Right cardiac atrium (tissue), 5 donors: ENCODE results near the gene SLIT3. TPM values are rescaled to one million over a fixed set of nuclear protein-coding genes. Genes with fewer than 3 reads are reported as not detected.
A peak's percentile ranks its signal among the peaks of the same experiment; 100 is the strongest.

Experiments used
- ATAC-seq, 2 donors: fragments of 200-7000 bp; cut with Tn5 transposase; one replicate each; pipeline versions ENCODE4 v1.8.0 to v1.9.1; 2020; ENCODE audit warnings: moderate library complexity in 2 of 2, mild to moderate bottlenecking in 1 of 2
- DNase-seq, 3 donors: peaks; one replicate each; pipeline ENCODE4 v3.0.0-alpha.2; 2020
- H3K27ac ChIP-seq: one replicate; pipeline ENCODE4 v1.5.1; 2013; ENCODE audit warnings: mild to moderate bottlenecking, low read length, control low read depth, moderate library complexity
- H3K27me3 ChIP-seq: one replicate; pipeline ENCODE4 v1.6.1; 2013; ENCODE audit not compliant: control insufficient read depth, insufficient read depth
- H3K4me1 ChIP-seq: one replicate; pipeline ENCODE4 v1.6.1; 2013; ENCODE audit warnings: low read length; ENCODE audit not compliant: control insufficient read depth, insufficient read depth
- H3K4me3 ChIP-seq: one replicate; pipeline ENCODE4 v1.5.1; 2013; ENCODE audit warnings: low read length, control low read depth
- H3K9me3 ChIP-seq: one replicate; pipeline ENCODE4 v1.6.1; 2013; ENCODE audit warnings: low read length; ENCODE audit not compliant: control insufficient read depth
- WGBS: extraction: QIAGEN DNeasy Blood & Tissue Kit; methylation state at CpG from one replicate; pipeline ENCODE4 v1.1.7; 2013; 5-methylcytosine and 5-hydroxymethylcytosine counted together
- intact Hi-C, 4 donors: fragments of 100-400 bp; cut with DNase I; formaldehyde crosslinking; loops; one replicate each; pipeline versions ENCODE4 v1.11.0 to v1.14.0; 2022 to 2023
- polyA plus RNA-seq: library from polyadenylated mRNA; stranded (reverse); fragments of 200-250 nt; gene quantifications from one replicate; pipeline ENCODE4 v1.2.3, GENCODE V29; 2013
- total RNA-seq, 4 donors: library from RNA; stranded (reverse); fragmentation: NEBNext Ultra II Directional; extraction: Animal tissue kit (Norgen Biotek cat#: 25700); gene quantifications; one replicate each; pipeline ENCODE4 v1.2.1, GENCODE V29; 2021
- donor health status: healthy with polysubstance abuse.
- donor health status: DM: no; HTN: yes; CAD: no.
- donor health status: DM: no; HTN: no; CAD: no.
- donor health status: DM: no; HTN: yes; CAD: no; lungs with severe emphysema.
- donor health status: DM: yes; HTN: yes; CAD: no.

The SLIT3 gene
- total and polyA plus RNA-seq, 5 donors, result 32.9 to 188 (median 109) TPM

GRCh38 chr5:169331292-169331852, 30.4 kb upstream of the SLIT3 start:
- intact Hi-C loops, result no loop called here
- ATAC-seq (no peak), DNase-seq (no peak)
- H3K4me1 ChIP-seq, result peaks cover 3% of the 10 kb centered on the region
- H3K4me3 ChIP-seq, result no peak overlapping the region
- H3K27me3 ChIP-seq, result no peaks in the 10 kb centered on the region
- no peak overlapping the region for H3K27ac ChIP-seq
- WGBS, result 48% methylated on average over 4 of the region's 4 CpGs
- H3K9me3 ChIP-seq, result no peaks in the 10 kb centered on the region

GRCh38 chr5:169328401-169328800, 27.5 kb upstream of the SLIT3 start:
- 85% methylated on average over 5 of the region's 5 CpGs for WGBS
- Histone ChIP-seq H3K27me3 (no peaks in the 10 kb centered on the region), H3K4me3 (no peak overlapping the region), H3K27ac (no peak overlapping the region), H3K9me3 (no peaks in the 10 kb centered on the region), H3K4me1 (no peaks in the 10 kb centered on the region)
- ATAC-seq (no peak), DNase-seq (no peak)
- intact Hi-C loops, result no loop called here

- ATAC-seq, result no peak
- Histone ChIP-seq H3K27me3 (no peaks in the 10 kb centered on the region), H3K27ac (no peak overlapping the region), H3K4me3 (no peak overlapping the region), H3K4me1 (no peaks in the 10 kb centered on the region), H3K9me3 (no peaks in the 10 kb centered on the region)
- intact Hi-C loops, result no loop called here
- 72% methylated on average over 2 of the region's 2 CpGs for WGBS
- DNase-seq, result no peak
Observed at GRCh38 chr5:169325273-169325672, 24.3 kb upstream of the SLIT3 start.

GRCh38 chr5:169318556-169318955, 17.6 kb upstream of the SLIT3 start:
- DNase-seq (no peak), ATAC-seq (no peak)
- no peaks in the 10 kb centered on the region for H3K27me3 ChIP-seq
- 88% methylated on average over 2 of the region's 2 CpGs for WGBS
- no peak overlapping the region for H3K4me3 ChIP-seq
- no peak overlapping the region for H3K27ac ChIP-seq
- intact Hi-C loops, result no loop called here
- H3K9me3 ChIP-seq, result no peaks in the 10 kb centered on the region
- H3K4me1 ChIP-seq, result no peaks in the 10 kb centered on the region

GRCh38 chr5:169307646-169308045, 6.7 kb upstream of the SLIT3 start:
- Histone ChIP-seq H3K4me3 (no peak overlapping the region), H3K27me3 (no peaks in the 10 kb centered on the region), H3K4me1 (no peaks in the 10 kb centered on the region), H3K9me3 (no peaks in the 10 kb centered on the region), H3K27ac (no peak overlapping the region)
- intact Hi-C loops, result loop anchor here in 1 of 4 donors (10.0 kb wide), 1 partner anchor 237 kb away; no protein-coding TSS in a partner anchor
- WGBS, result 38% methylated on average over 2 of the region's 2 CpGs
- ATAC-seq, result no peak
- DNase-seq, result no peak

- no peaks in the 10 kb centered on the region for H3K27me3 ChIP-seq
- ATAC-seq (no peak), DNase-seq (no peak)
- H3K4me1 ChIP-seq, result peaks cover 4% of the 10 kb centered on the region
- intact Hi-C loops, result loop anchor here in 1 of 4 donors (2.0 to 10.0 kb wide), 2 partner anchors 57 to 239 kb away; no protein-coding TSS in a partner anchor
- H3K4me3 ChIP-seq, result no peak overlapping the region
- 87% methylated on average over 4 of the region's 4 CpGs for WGBS
- no peak overlapping the region for H3K27ac ChIP-seq
- no peaks in the 10 kb centered on the region for H3K9me3 ChIP-seq
Observed at GRCh38 chr5:169305366-169305765, 4.4 kb upstream of the SLIT3 start.

- intact Hi-C loops, result loop anchor here (2.0 to 10.0 kb wide), 5 partner anchors 55 to 622 kb away; no protein-coding TSS in a partner anchor
- Histone ChIP-seq H3K4me1 (peaks cover 4% of the 10 kb centered on the region), H3K27ac (no peak overlapping the region), H3K27me3 (no peaks in the 10 kb centered on the region), H3K9me3 (no peaks in the 10 kb centered on the region), H3K4me3 (no peak overlapping the region)
- 80% methylated on average over 1 of the region's 1 CpG for WGBS
- ATAC-seq (no peak), DNase-seq (no peak)
Observed at GRCh38 chr5:169304175-169304574, 3.2 kb upstream of the SLIT3 start.

GRCh38 chr5:169303119-169303515, 2.2 kb upstream of the SLIT3 start:
- Histone ChIP-seq H3K4me3 (no peak overlapping the region), H3K27me3 (no peaks in the 10 kb centered on the region), H3K27ac (no peak overlapping the region), H3K4me1 (peaks cover 6% of the 10 kb centered on the region), H3K9me3 (no peaks in the 10 kb centered on the region)
- intact Hi-C loops, result loop anchor here (2.0 to 10.0 kb wide), 5 partner anchors 186 to 621 kb away; no protein-coding TSS in a partner anchor
- no peak for DNase-seq
- no peak for ATAC-seq

GRCh38 chr5:169302491-169303118, 1.7 kb upstream of the SLIT3 start:
- Histone ChIP-seq H3K4me3 (no peak overlapping the region), H3K27ac (no peak overlapping the region), H3K27me3 (no peaks in the 10 kb centered on the region), H3K4me1 (peaks cover 8% of the 10 kb centered on the region), H3K9me3 (no peaks in the 10 kb centered on the region)
- DNase-seq (peak; percentile 70 to 88 (median 84)), ATAC-seq (peak in 1 of 2 donors; percentile 49)
- 14% methylated on average over 17 of the region's 17 CpGs for WGBS
- intact Hi-C loops, result loop anchor here (2.0 to 10.0 kb wide), 5 partner anchors 185 to 620 kb away; no protein-coding TSS in a partner anchor

- ATAC-seq, result no peak
- no peak overlapping the region for H3K27ac ChIP-seq
Observed at GRCh38 chr5:169301986-169302385, 1.0 kb upstream of the SLIT3 start.

GRCh38 chr5:169301386-169301934, 521 bp upstream of the SLIT3 start:
- Histone ChIP-seq H3K9me3 (no peaks in the 10 kb centered on the region), H3K27ac (peak overlapping the region; percentile 51), H3K4me3 (peak overlapping the region; percentile 62), H3K27me3 (no peaks in the 10 kb centered on the region), H3K4me1 (peaks cover 8% of the 10 kb centered on the region)
- 18% methylated on average over 18 of the region's 18 CpGs for WGBS
- peak; percentile 21 to 73 (median 45) for DNase-seq
- peak in 1 of 2 donors; percentile 20 for ATAC-seq
- intact Hi-C loops, result loop anchor here (5.0 to 10.0 kb wide), 4 partner anchors 184 to 619 kb away; no protein-coding TSS in a partner anchor

More at GRCh38 chr5:169301986-169302385, 1.0 kb upstream of the SLIT3 start:
- WGBS, result 54% methylated on average over 12 of the region's 12 CpGs
- intact Hi-C loops, result loop anchor here (2.0 to 10.0 kb wide), 5 partner anchors 185 to 620 kb away; no protein-coding TSS in a partner anchor
- Histone ChIP-seq H3K9me3 (no peaks in the 10 kb centered on the region), H3K4me1 (peaks cover 8% of the 10 kb centered on the region), H3K27me3 (no peaks in the 10 kb centered on the region), H3K4me3 (no peak overlapping the region)
- DNase-seq, result no peak
